HUES64 (cell line): ENCODE data around the gene ATP5IF1. TPM values are rescaled to one million over a fixed set of nuclear protein-coding genes. Genes with fewer than 3 reads are reported as not detected.

Experiments
- H3K27ac ChIP-seq: 2 replicates; pipeline ENCODE4 v1.7.0; 2013; ENCODE audit warnings: low read depth, low read length, inconsistent platforms
- H3K27me3 ChIP-seq: 2 replicates; pipeline ENCODE4 v1.6.1; 2013; ENCODE audit warnings: mild to moderate bottlenecking, low read length; ENCODE audit not compliant: insufficient read depth
- H3K36me3 ChIP-seq: 2 replicates; pipeline ENCODE4 v1.6.1; 2013; ENCODE audit warnings: mild to moderate bottlenecking, low read length; ENCODE audit not compliant: insufficient read depth
- H3K4me1 ChIP-seq: 2 replicates; pipeline ENCODE4 v1.6.1; 2013; ENCODE audit warnings: mild to moderate bottlenecking, low read length, moderate library complexity; ENCODE audit not compliant: insufficient read depth
- H3K4me3 ChIP-seq: 2 replicates; pipeline ENCODE4 v1.5.1; 2013; ENCODE audit warnings: mild to moderate bottlenecking, low read length, moderate library complexity
- H3K9ac ChIP-seq: 2 replicates; pipeline ENCODE4 v1.6.1; 2013; ENCODE audit warnings: mild to moderate bottlenecking, low read depth, low read length
- H3K9me3 ChIP-seq: 2 replicates; pipeline ENCODE4 v1.6.1; 2013; ENCODE audit warnings: low read depth, low read length; ENCODE audit not compliant: insufficient read depth
- WGBS: fragments of 150-250, 120-280 bp; methylation state at CpG from one replicate; pipeline ENCODE4 v1.1.7; 2013; ENCODE audit warnings: missing lambda C conversion rate; 5-methylcytosine and 5-hydroxymethylcytosine counted together
- polyA plus RNA-seq, 2 experiments: library from polyadenylated mRNA; stranded (reverse); fragments of 50-300 nt; gene quantifications; one replicate each; pipeline ENCODE4 v1.2.3, GENCODE V29; 2013

ATP5IF1 gene
- polyA plus RNA-seq (2013, experiment 1 of 2) = 330 TPM
- polyA plus RNA-seq (2013, experiment 2 of 2) = 382 TPM

- Histone ChIP-seq H3K27ac (peak within 1 kb of the TSS; percentile 73), H3K9ac (peak within 1 kb of the TSS; percentile 94), H3K4me1 (no peaks in the 10 kb centered on the region), H3K9me3 (no peaks in the 10 kb centered on the region), H3K4me3 (peak within 1 kb of the TSS; percentile 95), H3K27me3 (no peaks in the 10 kb centered on the region), H3K36me3 (peaks cover 16% of the 10 kb centered on the region)
- under 1% methylated on average over 60 of the region's 60 CpGs for WGBS
These were observed at the start of gene ATP5IF1 for GRCh38 chr1:28235755-28236655. ATP5IF1 (plus strand) TSS chr1:28236124; CDS start chr1:28236184, 60 bp downstream.

GRCh38 chr1:28190337-28190979 lies 45.5 kb upstream of the ATP5IF1 start:
- Histone ChIP-seq H3K27me3 (no peaks in the 10 kb centered on the region), H3K27ac (no peak overlapping the region), H3K9me3 (no peaks in the 10 kb centered on the region), H3K4me3 (no peak overlapping the region), H3K36me3 (no peaks in the 10 kb centered on the region), H3K9ac (no peak overlapping the region), H3K4me1 (0 out of 2 replicates have a peak, but pooled peaks cover 10% of the 10 kb centered on the region)
- WGBS = 89% methylated on average over 3 of the region's 3 CpGs

GRCh38 chr1:28190996-28191645 lies 44.8 kb upstream of the ATP5IF1 start:
- H3K9me3 ChIP-seq = no peaks in the 10 kb centered on the region
- H3K4me3 ChIP-seq = no peak overlapping the region
- H3K27me3 ChIP-seq = no peaks in the 10 kb centered on the region
- no peak overlapping the region for H3K27ac ChIP-seq
- H3K9ac ChIP-seq = no peak overlapping the region
- H3K4me1 ChIP-seq = peaks cover 16% of the 10 kb centered on the region; the same call in 1 of the 2 replicates
- WGBS = 83% methylated on average over 11 of the region's 12 CpGs
- H3K36me3 ChIP-seq = no peaks in the 10 kb centered on the region

- H3K4me3 ChIP-seq = no peak overlapping the region
- H3K4me1 ChIP-seq = peaks cover 32% of the 10 kb centered on the region
- no peak overlapping the region for H3K27ac ChIP-seq
- H3K27me3 ChIP-seq = no peaks in the 10 kb centered on the region
- 72% methylated on average over 8 of the region's 8 CpGs for WGBS
- H3K36me3 ChIP-seq = peaks cover 3% of the 10 kb centered on the region; the same call in 1 of the 2 replicates
- H3K9me3 ChIP-seq = no peaks in the 10 kb centered on the region
- no peak overlapping the region for H3K9ac ChIP-seq
These were observed 42.2 kb upstream of the ATP5IF1 start for GRCh38 chr1:28193701-28194161.

GRCh38 chr1:28194326-28195035 lies 41.4 kb upstream of the ATP5IF1 start:
- Histone ChIP-seq H3K36me3 (peaks cover 10% of the 10 kb centered on the region), H3K27ac (no peak overlapping the region), H3K4me3 (no peak overlapping the region), H3K9ac (no peak overlapping the region), H3K4me1 (peaks cover 32% of the 10 kb centered on the region), H3K9me3 (no peaks in the 10 kb centered on the region), H3K27me3 (no peaks in the 10 kb centered on the region)
- WGBS = 83% methylated on average over 8 of the region's 8 CpGs

- Histone ChIP-seq H3K27me3 (no peaks in the 10 kb centered on the region), H3K9me3 (no peaks in the 10 kb centered on the region), H3K4me1 (peaks cover 32% of the 10 kb centered on the region), H3K9ac (no peak overlapping the region), H3K36me3 (peaks cover 23% of the 10 kb centered on the region), H3K27ac (peak overlapping the region; percentile 7; the same call in 1 of the 2 replicates), H3K4me3 (no peak overlapping the region)
- WGBS = 96% methylated on average over 1 of the region's 1 CpG
These were observed 40.1 kb upstream of the ATP5IF1 start for GRCh38 chr1:28195780-28196179.

GRCh38 chr1:28196330-28196729 lies 39.6 kb upstream of the ATP5IF1 start:
- no peaks in the 10 kb centered on the region for H3K27me3 ChIP-seq
- WGBS = 44% methylated on average over 3 of the region's 3 CpGs
- no peaks in the 10 kb centered on the region for H3K9me3 ChIP-seq
- H3K9ac ChIP-seq = no peak overlapping the region
- H3K36me3 ChIP-seq = peaks cover 29% of the 10 kb centered on the region
- H3K4me1 ChIP-seq = peaks cover 32% of the 10 kb centered on the region
- H3K27ac ChIP-seq = peak overlapping the region; percentile 70; the same call in 1 of the 2 replicates
- no peak overlapping the region for H3K4me3 ChIP-seq

- no peaks in the 10 kb centered on the region for H3K9me3 ChIP-seq
- no peak overlapping the region for H3K9ac ChIP-seq
- H3K27ac ChIP-seq = no peak overlapping the region; the same call in 1 of the 2 replicates
- peaks cover 35% of the 10 kb centered on the region for H3K36me3 ChIP-seq
- H3K4me1 ChIP-seq = peaks cover 32% of the 10 kb centered on the region
- H3K4me3 ChIP-seq = no peak overlapping the region
- H3K27me3 ChIP-seq = no peaks in the 10 kb centered on the region
- 96% methylated on average over 12 of the region's 12 CpGs for WGBS
These were observed 38.1 kb upstream of the ATP5IF1 start for GRCh38 chr1:28197682-28198415.

- no peak overlapping the region for H3K27ac ChIP-seq
- H3K9ac ChIP-seq = no peak overlapping the region
- H3K27me3 ChIP-seq = no peaks in the 10 kb centered on the region
- H3K9me3 ChIP-seq = no peaks in the 10 kb centered on the region
- no peak overlapping the region for H3K4me3 ChIP-seq
- H3K36me3 ChIP-seq = peaks cover 52% of the 10 kb centered on the region
- 90% methylated on average over 7 of the region's 8 CpGs for WGBS
- H3K4me1 ChIP-seq = peaks cover 21% of the 10 kb centered on the region
These were observed 36.3 kb upstream of the ATP5IF1 start for GRCh38 chr1:28199328-28200233.
